Measurements from ENCODE around the gene INSM1. TPM values are rescaled to one million over a fixed set of nuclear protein-coding genes. Genes with fewer than 3 reads are reported as not detected.

Gene INSM1
- total RNA-seq, 1 donor from 2014 or later, result not detected

DNA sequence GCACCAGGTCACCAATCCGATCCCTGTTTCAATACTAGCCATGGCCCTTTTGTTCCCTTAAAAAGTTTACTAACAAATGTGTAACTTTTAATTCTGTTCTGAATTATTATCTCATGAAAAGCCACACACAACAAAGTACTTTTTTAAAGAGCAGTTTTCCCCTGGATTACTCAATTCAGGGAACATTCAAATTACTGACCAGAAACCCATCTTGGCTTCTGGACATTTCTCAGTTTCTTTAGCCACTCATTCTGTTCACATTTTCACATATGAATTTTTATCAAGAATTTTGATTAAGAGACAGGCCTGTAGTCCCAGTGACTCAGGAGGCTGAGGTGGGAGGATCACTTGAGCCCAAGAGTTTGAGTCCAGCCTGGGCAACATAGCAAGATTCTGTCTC, 47.4 kb downstream of the INSM1 start:
- DNase-seq (ENCODE audit: low spot score) (no peak), ATAC-seq (no peak)

DNA sequence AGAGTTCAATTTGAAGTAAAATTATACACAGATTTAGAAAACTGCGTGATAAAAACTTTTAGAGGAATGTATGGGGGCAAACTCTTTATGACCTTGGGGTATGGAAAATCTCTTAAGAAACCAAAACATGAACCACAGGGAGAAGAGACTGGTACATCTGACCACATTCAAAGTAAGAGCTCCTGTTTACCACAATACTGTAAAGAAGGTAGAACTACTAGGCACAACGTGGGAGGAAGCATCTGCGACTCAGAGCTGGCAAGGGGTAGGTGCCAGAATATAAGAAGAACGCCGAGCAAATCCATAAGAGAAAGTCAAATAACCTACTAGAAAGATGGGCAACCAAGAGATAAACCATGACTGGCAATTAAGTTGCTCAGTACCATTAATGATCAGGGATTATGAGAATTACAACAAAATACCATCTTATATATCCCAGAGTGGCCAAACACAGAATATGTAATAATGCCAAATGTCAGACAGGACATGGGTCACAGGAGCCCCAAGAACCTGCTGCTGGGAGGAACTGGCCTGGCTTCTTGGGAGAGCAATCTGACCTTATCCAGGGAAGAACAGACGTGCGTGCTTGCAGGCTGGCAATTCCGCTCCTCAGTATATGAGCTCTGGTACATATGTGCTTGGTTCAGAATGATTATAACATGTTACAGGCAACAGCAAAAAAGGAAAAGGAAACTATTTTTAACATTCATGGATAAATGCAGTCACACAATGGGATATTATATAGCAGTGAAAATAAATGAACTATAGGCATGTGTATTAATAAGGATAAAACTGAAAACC, 50.2 kb downstream of the INSM1 start:
- no peak for ATAC-seq
- DNase-seq (ENCODE audit: low spot score), result no peak

All from left lobe of liver (tissue), 2 donors.